GM21825 (cell line): Measurements from ENCODE around the gene MRPS14.
A peak's percentile ranks its signal among the peaks of the same experiment; 100 is the strongest.

ENCODE experiments used
- ATAC-seq: cut with Tn5 transposase; IDR thresholded peaks from one replicate; pipeline ENCODE4 v1.9.1; 2021; ENCODE audit warnings: mild to moderate bottlenecking, moderate library complexity; ENCODE audit not compliant: unreplicated experiment

The MRPS14 gene

GRCh38 chr1:174988986-174989385, 34.2 kb downstream of the MRPS14 start:
- no peak for ATAC-seq

DNA sequence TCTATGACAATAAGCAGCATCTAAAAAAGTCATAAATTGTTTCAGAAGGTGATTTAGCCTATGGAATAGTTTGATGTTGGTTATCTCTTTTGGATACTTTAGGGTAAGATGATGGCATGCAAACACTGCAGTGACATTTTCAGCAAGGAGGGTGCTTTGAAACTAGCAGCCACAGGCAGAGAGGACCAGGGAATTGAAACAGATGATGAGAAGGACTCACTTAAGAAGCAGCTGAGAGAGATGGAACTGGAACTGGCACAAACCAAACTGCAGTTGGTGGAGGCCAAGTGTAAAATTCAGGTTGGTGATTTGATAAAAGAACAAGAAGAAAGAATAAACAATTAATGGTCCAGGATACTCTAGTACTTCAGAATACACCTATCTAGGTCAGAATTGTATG, 34.7 kb downstream of the MRPS14 start:
- ATAC-seq: no peak

- no peak for ATAC-seq
Measured at GRCh38 chr1:174984952-174985351, 38.3 kb downstream of the MRPS14 start.

DNA sequence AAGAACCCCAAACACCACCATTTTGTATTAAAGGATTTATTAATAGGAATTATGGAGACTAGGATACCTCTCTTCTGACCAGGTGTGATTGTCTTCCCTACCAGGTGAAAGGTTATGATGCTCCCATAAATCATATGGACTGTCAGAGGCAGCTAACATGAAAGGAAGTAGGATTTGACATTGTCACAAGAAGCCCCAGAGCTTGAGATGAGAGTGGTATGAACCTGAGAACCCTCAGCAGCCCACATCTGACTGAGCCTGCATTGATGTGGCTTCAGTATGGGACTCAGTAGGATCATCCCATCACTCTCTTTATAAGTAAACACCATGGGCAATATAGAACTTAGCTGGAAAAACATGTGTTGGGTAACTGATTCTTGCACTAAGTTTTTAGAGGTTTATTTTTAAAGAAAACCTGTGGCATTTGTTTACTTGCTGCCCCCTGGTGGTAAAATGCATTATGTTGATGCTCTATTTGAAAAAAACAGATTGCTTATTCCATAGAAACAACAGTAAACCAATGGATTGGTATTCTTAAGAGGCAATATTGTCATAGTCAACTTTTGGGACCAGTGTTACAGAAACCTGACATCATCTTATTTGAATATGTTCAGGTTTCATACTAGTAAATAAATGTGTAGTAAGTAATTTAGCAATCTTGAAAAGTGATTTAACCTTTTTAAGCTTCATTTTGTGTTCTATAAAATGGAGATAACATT, 40.1 kb downstream of the MRPS14 start:
- ATAC-seq: no peak

DNA sequence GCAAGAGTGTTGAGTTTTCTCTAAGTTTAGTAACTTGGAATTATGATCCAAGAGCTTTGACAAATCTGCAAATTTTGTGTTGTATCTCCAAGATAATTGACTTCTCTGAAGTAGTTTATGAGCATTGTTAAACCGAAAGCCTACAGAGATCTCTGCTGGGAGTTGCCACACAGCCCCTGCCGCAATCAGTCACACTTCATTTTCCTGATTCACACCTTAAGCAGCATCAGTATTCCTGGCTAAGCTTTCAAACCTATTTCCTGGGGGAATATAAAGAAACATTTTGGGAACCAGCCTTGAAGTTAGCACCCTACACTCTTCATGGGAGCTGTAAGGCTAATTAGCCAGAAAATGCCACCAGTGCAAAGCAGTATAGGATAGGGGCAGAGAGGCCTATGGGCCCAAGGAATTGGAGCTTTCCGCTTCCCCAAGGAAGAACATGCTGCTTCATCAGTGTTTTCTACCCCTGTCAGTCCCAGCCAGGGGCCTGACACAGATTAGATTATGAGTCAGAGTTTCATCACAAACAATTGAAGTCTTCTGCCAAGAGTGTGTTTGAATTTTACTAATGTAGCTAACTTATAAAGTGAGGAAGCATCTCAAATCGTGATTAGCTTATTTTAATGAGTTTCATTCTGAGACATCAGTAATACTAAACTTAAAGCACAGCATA, 46.7 kb downstream of the MRPS14 start:
- ATAC-seq: no peak

GRCh38 chr1:174975764-174976163, 47.5 kb downstream of the MRPS14 start:
- ATAC-seq: no peak

GRCh38 chr1:174974711-174975119, 48.5 kb downstream of the MRPS14 start:
- no peak for ATAC-seq

DNA sequence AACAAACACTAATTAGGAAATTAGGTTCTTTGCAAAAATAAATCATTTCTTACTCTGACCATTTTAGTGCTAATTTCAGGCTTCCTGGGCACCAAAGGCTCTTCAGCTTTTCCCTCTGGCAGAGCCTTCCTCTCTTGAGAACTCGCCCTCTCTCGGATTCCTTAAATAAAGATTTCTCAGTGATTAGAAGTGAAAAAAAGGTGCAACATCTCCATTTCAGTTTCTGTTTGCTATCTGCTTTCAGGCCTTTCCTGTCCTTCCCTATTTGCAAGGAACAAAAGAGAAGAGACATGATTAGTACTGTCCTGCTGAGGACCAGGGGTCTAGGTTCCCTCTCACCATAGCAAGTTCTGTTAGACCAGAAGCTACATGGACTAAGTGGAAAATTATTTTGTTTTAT, 51.3 kb downstream of the MRPS14 start:
- no peak for ATAC-seq

GRCh38 chr1:174971466-174971865, 51.8 kb downstream of the MRPS14 start:
- no peak for ATAC-seq

DNA sequence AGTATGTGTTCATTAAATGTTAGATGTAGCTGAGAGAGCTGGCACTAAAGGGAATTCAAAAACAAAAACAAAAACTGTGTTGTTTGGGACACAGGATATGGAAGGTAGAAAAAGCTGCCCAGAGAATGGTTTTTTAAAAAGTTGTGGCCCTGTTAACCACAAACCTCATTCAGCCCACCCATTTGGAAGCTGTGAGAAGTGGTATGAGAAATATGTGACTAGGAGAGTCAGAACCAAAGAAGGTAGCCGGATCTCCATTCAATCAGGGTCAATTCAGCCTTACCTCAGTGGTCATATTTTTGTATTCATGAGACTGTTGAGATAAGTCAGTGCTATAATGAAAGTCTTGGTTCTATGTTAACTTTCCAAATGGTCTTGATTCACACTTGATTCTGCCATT, 53.2 kb downstream of the MRPS14 start:
- no peak for ATAC-seq

DNA sequence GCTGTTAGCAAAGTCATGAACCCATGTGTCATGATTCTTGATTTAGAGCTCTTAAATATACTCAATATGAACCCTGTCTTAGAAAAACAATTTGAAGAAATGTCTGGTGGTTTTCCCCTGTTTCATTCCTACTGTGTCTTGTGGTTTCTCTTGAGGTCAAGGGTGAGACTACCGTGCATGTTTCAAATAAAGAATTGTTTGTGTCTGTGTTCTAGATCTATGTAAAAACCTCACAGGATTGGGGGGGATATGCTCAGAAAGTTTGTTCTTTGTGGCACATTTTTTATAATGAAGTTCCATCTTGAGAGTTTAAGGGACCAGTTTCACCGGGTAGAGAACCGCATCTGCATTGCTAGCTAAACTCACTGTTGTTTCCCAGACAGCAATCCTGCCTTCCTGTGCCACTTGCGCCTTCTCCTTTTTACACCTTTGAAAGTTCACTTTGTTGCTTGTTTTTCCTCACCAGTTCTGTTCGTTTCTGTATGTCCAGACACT, 54.4 kb downstream of the MRPS14 start:
- ATAC-seq: peak; percentile 79

DNA sequence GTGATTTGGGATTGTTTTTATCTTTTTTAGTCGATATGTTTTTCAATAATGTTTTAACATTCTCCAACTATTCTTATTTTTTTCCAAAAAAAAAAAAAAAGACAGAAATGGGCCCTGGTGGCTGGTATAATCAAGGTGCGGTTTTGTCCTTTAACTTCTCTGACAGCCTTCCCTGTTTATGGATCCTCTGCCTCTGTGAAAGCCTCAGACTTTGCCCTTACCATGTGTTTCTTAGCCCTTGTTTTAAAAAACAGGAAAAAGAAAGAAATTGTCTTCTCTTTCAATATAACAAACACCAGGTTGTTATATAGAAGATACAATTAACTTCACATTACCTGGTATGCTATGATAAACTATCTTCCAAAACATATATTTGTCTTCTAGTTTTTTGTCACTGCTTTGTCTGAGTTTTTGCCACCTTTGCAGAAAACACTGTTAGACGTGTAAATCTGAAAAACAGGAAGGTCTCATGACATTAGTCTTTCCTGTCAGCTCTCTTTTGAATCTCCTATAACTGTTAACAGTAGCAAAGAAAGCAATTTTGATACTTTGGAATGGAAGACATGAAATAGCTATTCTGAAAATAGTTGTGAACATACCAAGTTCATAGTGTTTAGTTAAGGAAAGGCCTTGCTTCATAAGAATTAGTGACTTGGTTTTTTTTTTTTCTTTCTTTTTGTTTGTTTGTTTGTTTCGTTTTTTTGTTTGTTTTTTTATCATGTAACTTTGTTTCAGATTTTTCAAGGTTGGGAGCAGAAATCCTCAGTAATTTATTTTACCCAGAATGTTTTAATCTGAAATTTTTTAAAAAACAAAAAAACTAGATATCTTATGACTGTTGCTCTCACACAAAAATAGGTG, 55.1 kb downstream of the MRPS14 start:
- no peak for ATAC-seq

DNA sequence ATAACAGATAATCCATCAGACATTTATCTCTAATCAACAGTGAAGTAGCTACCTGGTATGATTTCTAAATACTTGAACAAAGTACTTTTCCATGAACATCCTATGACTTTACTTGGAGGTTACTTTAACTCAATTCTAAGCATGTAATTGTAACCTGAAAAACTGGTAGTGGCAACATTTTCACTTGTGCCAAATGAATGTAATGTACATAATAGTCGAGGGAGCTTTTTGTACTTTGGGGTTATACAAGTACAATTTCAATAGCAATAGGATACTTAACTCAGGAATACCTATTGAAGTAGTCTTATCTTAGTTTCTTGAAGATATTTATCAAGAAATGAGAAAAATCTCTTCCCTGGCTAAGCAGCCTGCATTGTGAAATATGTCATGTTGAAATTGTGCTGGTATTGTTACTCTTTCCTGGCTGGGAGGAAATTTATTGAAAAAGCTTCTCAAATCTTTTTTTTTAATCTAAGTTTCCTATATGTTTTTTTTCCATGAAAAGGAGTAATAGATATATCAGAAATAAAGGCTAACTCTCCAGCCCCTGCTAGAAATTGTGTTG, 57.1 kb downstream of the MRPS14 start:
- no peak for ATAC-seq

GRCh38 chr1:174965362-174966007, 57.7 kb downstream of the MRPS14 start:
- ATAC-seq: no peak

DNA sequence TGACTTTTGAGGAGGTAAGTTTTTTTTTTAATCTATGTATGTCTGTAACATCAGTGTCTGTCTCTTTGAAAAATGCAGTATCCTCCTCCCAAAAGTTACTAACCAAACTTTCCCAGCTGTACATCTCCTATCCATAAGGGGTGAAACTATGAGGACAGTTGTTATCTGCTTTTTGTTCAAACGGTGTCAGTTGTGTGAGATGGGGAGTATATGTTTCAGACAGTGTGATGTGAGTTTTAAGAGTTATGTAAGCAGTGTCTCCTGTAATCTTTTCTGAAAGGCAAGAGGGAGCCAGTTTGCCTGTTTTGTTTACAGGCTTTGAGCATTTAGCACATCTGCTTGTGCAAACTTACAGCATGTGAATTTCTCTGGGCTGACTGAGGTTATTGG, 58.3 kb downstream of the MRPS14 start:
- no peak for ATAC-seq

DNA sequence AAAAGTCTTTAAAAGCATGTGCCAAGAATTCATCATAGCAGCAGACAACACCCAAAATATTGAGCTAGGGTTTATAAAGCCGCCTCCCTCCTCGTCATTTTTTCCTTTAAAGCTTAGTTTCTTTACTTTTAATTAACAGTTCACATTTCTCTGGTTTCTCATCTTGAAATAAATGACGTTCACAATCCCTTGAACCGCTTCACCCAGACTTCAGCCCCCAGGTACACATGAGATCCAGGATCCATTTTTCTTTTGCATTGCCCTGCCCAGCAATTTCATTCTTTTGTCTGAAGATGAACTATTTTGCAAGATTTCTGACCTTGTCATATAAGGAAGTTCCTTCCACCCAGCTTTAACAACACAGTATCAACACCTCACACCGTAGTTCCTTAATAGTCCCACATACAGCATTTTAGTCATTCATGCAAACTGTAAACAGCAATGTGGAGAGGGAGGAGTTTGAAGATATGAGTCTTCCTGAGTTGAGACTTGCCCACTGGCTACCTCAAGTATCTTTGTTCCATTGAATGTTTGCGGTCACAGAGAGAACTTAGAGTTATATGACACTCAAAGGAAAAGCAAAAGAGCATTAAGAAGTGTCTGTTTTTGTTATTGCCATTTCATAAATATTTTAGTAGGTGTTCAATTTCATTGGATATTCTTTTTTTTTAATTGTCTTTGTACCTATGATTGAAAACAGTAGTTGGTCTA, 58.8 kb downstream of the MRPS14 start:
- ATAC-seq: no peak

GRCh38 chr1:174963529-174964125, 59.6 kb downstream of the MRPS14 start:
- ATAC-seq: no peak
